Germinal center (tissue), 1 donor: Measurements from ENCODE around the gene HESX1.
A peak's percentile ranks its signal among the peaks of the same experiment; 100 is the strongest.

Source experiments
- DNase-seq: peaks from one replicate; pipeline ENCODE4 v3.0.0; 2012; ENCODE audit warnings: mixed read lengths, low spot score

The HESX1 gene

GRCh38 chr3:57168151-57168550 is 31.6 kb downstream of the HESX1 start:
- DNase-seq: no peak

- no peak for DNase-seq
Measured at GRCh38 chr3:57166660-57167059, 33.1 kb downstream of the HESX1 start.

- DNase-seq: no peak
Measured at GRCh38 chr3:57165641-57166040, 34.1 kb downstream of the HESX1 start.

GRCh38 chr3:57164657-57165573 is 34.9 kb downstream of the HESX1 start, which contains the start of gene IL17RD:
Gene IL17RD, minus strand, starts transcription at chr3:57165353. Its CDS starts 67 bp downstream, at chr3:57165286.
- DNase-seq: peak; percentile 85

- DNase-seq: no peak
Measured at GRCh38 chr3:57164217-57164656, 35.5 kb downstream of the HESX1 start.

GRCh38 chr3:57163751-57164150 is 36.0 kb downstream of the HESX1 start:
- no peak for DNase-seq

- DNase-seq: no peak
Measured at GRCh38 chr3:57161915-57162314, 37.9 kb downstream of the HESX1 start.

- no peak for DNase-seq
Measured at GRCh38 chr3:57160765-57161538, 38.8 kb downstream of the HESX1 start.

GRCh38 chr3:57160076-57160764 is 39.6 kb downstream of the HESX1 start:
- DNase-seq: no peak

GRCh38 chr3:57158813-57159738 is 40.7 kb downstream of the HESX1 start:
- no peak for DNase-seq

- no peak for DNase-seq
Measured at GRCh38 chr3:57158325-57158724, 41.5 kb downstream of the HESX1 start.

- DNase-seq: no peak
Measured at GRCh38 chr3:57157545-57157944, 42.2 kb downstream of the HESX1 start.

- DNase-seq: no peak
Measured at GRCh38 chr3:57155310-57155643, 44.5 kb downstream of the HESX1 start.

- DNase-seq: no peak
Measured at GRCh38 chr3:57154470-57155309, 45.1 kb downstream of the HESX1 start.

GRCh38 chr3:57152151-57153143 is 47.3 kb downstream of the HESX1 start:
- DNase-seq: no peak

GRCh38 chr3:57151749-57152148 is 48.0 kb downstream of the HESX1 start:
- DNase-seq: no peak

- no peak for DNase-seq
Measured at GRCh38 chr3:57151021-57151449, 48.7 kb downstream of the HESX1 start.

GRCh38 chr3:57150113-57150581 is 49.6 kb downstream of the HESX1 start:
- no peak for DNase-seq
